Body of pancreas (tissue), 4 donors: ENCODE data around the gene ARHGAP44. TPM values are rescaled to one million over a fixed set of nuclear protein-coding genes. Genes with fewer than 3 reads are reported as not detected.

Experiments
- ATAC-seq: fragments of 150-250 bp; one replicate; pipeline ENCODE4 v1.9.1; 2016
- DNase-seq, 4 donors: peaks; one replicate each; pipeline ENCODE4 v3.0.0-alpha.2; 2019
- H3K27ac ChIP-seq, 4 donors: fragments of 200-600 bp; sonication (generic); 1 replicate in 3 of 4; 2 replicates in 1 of 4; pipeline versions ENCODE4 v1.5.1 to v1.6.1; 2016 to 2019; ENCODE audit warnings: mild to moderate bottlenecking in 1 of 4, mixed read lengths in 1 of 4, moderate library complexity in 1 of 4
- H3K27me3 ChIP-seq, 2 donors: fragments of 200-600 bp; sonication (generic); one replicate each; pipeline ENCODE4 v1.6.0; 2016; ENCODE audit warnings: mild to moderate bottlenecking in 1 of 2
- H3K36me3 ChIP-seq, 2 donors: fragments of 200-600 bp; sonication (generic); replicated peaks in 1 of 2; 2 replicates each; pipeline ENCODE4 v1.5.1; 2016; ENCODE audit warnings: low read depth in 2 of 2; ENCODE audit not compliant: insufficient read depth in 1 of 2
- H3K4me1 ChIP-seq: fragments of 200-600 bp; sonication (generic); one replicate; pipeline ENCODE4 v1.6.0; 2016
- H3K4me3 ChIP-seq, 2 donors: fragments of 200-600 bp; sonication (generic); 1 replicate in 1 of 2; 2 replicates in 1 of 2; pipeline ENCODE4 v1.5.1; 2016 to 2019
- H3K9me3 ChIP-seq, 3 donors: fragments of 200-600 bp; sonication (generic); 1 replicate in 2 of 3; 2 replicates in 1 of 3; pipeline ENCODE4 v1.5.1; 2016
- POLR2A ChIP-seq, 3 donors: fragments of 450-650 bp; IDR thresholded peaks; one replicate each; pipeline ENCODE4 v1.6.1; 2016; ENCODE audit warnings: antibody characterized with exemption in 3 of 3, mild to moderate bottlenecking in 2 of 3
- WGBS, 2 donors: methylation state at CpG; one replicate each; pipeline ENCODE4 v1.1.5; 2017; 5-methylcytosine and 5-hydroxymethylcytosine counted together
- intact Hi-C: fragments of 100-400 bp; cut with DNase I; formaldehyde crosslinking; loops from one replicate; pipeline ENCODE4 v1.15.1; 2023
- total RNA-seq, 2 donors: library from RNA; depleted of rRNA; stranded (reverse); fragments of >200 nt; gene quantifications; one replicate each; pipeline ENCODE4 v1.1.0, GENCODE V29; 2016
- TF ChIP-seq, protein P1 (sequence below), 7 experiments: fragments of 450-650 bp in 4 of 7; fragments of 200-600 bp in 3 of 7; sonication (generic) in 3 of 7; IDR thresholded peaks; one replicate each; pipeline ENCODE4 v1.5.1; 2016 to 2019; ENCODE audit warnings: antibody characterized with exemption in 7 of 7

Gene ARHGAP44
- total RNA-seq, 2 donors from 2014 or later: 5.7 to 6.3 TPM

DNA sequence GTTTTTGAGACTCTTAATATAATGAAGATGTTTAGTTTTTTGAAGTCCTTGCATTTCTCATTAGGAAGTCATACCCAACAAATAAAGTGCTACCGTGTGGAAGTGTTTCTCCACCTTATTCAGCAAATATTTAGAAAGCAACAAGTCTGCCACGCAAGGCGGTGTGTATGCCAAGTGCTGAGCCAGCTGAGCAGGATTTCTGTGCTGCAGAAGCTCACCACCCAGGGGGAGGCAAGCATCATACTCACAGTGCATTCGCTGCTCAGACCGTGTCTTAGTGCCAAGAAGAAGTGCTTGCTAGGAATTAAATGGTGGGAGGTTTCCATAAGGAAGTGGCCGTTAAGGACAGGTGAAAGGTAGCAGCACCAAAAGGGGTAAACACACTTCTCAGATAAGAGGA is 111.2 kb downstream of the ARHGAP44 start:
- no peak for DNase-seq
- no peak for TF ChIP-seq POLR2A (IDR thresholded peaks at IDR 0.05)
- TF ChIP-seq, protein P1, sequence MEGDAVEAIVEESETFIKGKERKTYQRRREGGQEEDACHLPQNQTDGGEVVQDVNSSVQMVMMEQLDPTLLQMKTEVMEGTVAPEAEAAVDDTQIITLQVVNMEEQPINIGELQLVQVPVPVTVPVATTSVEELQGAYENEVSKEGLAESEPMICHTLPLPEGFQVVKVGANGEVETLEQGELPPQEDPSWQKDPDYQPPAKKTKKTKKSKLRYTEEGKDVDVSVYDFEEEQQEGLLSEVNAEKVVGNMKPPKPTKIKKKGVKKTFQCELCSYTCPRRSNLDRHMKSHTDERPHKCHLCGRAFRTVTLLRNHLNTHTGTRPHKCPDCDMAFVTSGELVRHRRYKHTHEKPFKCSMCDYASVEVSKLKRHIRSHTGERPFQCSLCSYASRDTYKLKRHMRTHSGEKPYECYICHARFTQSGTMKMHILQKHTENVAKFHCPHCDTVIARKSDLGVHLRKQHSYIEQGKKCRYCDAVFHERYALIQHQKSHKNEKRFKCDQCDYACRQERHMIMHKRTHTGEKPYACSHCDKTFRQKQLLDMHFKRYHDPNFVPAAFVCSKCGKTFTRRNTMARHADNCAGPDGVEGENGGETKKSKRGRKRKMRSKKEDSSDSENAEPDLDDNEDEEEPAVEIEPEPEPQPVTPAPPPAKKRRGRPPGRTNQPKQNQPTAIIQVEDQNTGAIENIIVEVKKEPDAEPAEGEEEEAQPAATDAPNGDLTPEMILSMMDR (IDR thresholded peaks at IDR 0.05): no peak
- intact Hi-C loops: no loop called here
- Histone ChIP-seq H3K36me3 (no peaks in the 10 kb centered on the region), H3K4me3 (no peak overlapping the region), H3K27me3 (no peaks in the 10 kb centered on the region), H3K27ac (no peak overlapping the region), H3K4me1 (no peaks in the 10 kb centered on the region), H3K9me3 (no peaks in the 10 kb centered on the region)
- ATAC-seq: no peak
- 84 to 90% methylated on average over 6 of the region's 6 CpGs for WGBS, 2 donors

DNA sequence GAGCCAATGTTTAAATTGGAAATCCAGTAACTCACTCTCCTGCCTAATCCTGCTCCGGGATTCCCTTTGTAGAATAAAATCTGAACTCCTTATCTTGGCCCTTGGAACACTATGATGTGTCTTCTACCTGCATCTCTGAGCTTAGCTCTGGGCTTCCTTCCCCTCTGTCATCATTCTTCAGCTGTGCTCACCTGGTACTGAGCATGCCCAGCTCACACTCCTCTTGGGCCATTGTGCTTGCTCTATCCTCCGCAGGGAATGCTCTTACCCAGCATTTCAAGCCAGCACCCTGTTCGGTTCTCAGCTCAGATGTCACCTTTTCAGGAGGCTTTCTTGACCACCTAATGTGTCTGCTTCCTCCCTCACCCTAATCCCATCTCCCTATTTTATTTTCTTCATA is 112.7 kb downstream of the ARHGAP44 start:
- intact Hi-C loops: no loop called here
- Histone ChIP-seq H3K36me3 (no peaks in the 10 kb centered on the region), H3K4me1 (no peaks in the 10 kb centered on the region), H3K27ac (no peak overlapping the region), H3K4me3 (no peak overlapping the region), H3K27me3 (no peaks in the 10 kb centered on the region), H3K9me3 (no peaks in the 10 kb centered on the region)
- ATAC-seq (no peak), DNase-seq (no peak)
- WGBS, 2 donors: 92 to 95% methylated on average over 3 of the region's 3 CpGs
- TF ChIP-seq POLR2A (IDR thresholded peaks at IDR 0.05): no peak
- TF ChIP-seq, protein P1 (IDR thresholded peaks at IDR 0.05): no peak

DNA sequence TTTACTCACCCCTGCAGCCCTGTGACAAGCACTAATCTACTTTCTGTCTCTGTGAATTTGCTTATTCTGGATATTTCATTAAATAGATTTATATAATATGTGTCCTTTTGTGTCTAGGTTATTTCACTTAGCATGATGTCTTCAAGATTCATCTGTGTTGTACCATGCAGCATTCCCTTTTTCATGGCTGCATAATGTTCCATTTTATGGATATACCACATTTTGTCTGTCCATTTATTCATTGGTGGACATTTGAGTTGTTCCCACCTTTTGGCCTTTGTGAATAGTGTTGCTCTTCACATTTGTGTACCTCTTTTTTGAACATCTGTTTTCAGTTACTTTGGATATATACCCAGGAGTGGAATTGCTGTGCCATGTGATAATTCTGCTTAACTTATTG is 118.2 kb downstream of the ARHGAP44 start:
- H3K4me3 ChIP-seq: no peak overlapping the region
- intact Hi-C loops: no loop called here

DNA sequence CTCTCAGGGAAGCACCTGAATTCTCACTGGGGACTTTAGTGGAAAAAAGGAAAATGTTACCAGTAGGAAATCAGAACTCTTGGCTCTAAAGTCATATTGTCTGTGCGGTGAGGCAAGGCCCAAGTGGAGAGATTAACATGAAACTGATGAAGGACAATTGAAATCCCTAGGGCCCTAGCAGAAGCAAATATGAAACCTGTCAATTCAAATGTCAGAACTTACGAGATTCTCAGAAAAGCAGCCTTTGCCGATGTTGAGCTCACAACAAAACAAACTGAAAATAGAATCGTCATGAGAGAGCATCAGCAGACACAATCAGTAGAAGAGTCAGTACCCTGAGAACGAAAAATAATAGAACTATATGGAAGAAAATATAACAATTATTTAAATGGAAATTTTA is 119.7 kb downstream of the ARHGAP44 start:
- no peaks in the 10 kb centered on the region for H3K36me3 ChIP-seq
- intact Hi-C loops: no loop called here
- H3K27ac ChIP-seq: no peak overlapping the region
- H3K27me3 ChIP-seq: no peaks in the 10 kb centered on the region
- WGBS, 2 donors: 87 to 91% methylated on average over 5 of the region's 5 CpGs
- H3K4me1 ChIP-seq: no peaks in the 10 kb centered on the region
- DNase-seq (no peak), ATAC-seq (no peak)
- no peaks in the 10 kb centered on the region for H3K9me3 ChIP-seq
- TF ChIP-seq, protein P1 (IDR thresholded peaks at IDR 0.05): no peak
- no peak for TF ChIP-seq POLR2A (IDR thresholded peaks at IDR 0.05)
- no peak overlapping the region for H3K4me3 ChIP-seq

More for the DNA sequence above, 118.2 kb downstream of the ARHGAP44 start:
- DNase-seq: no peak
- no peaks in the 10 kb centered on the region for H3K4me1 ChIP-seq
- no peak for ATAC-seq
- no peaks in the 10 kb centered on the region for H3K27me3 ChIP-seq
- no peaks in the 10 kb centered on the region for H3K9me3 ChIP-seq
- no peak for TF ChIP-seq POLR2A (IDR thresholded peaks at IDR 0.05)
- TF ChIP-seq, protein P1 (IDR thresholded peaks at IDR 0.05): no peak
- no peak overlapping the region for H3K27ac ChIP-seq
- no peaks in the 10 kb centered on the region for H3K36me3 ChIP-seq

DNA sequence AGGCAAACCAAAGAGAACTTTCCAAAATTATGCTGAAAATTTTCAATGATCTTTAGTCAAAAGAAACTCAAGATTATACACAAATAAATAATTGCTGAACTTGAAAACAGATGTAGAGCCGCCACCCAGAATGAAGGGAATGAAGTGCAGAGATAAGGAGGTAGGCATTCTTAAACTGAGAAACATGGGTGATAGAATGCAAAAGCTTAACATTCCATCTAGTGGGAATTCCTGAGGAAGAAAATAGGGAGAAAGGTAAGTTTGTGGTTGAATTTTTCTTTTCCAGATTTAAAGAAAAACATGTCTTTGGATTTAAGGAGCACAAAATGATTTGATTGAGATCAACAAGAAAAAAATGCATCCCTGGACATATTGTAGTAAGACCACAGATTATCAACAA is 120.2 kb downstream of the ARHGAP44 start:
- no peak for DNase-seq
- no peak overlapping the region for H3K27ac ChIP-seq
- no peaks in the 10 kb centered on the region for H3K4me1 ChIP-seq
- ATAC-seq: no peak
- no peaks in the 10 kb centered on the region for H3K36me3 ChIP-seq
- intact Hi-C loops: no loop called here
- H3K9me3 ChIP-seq: no peaks in the 10 kb centered on the region
- no peak overlapping the region for H3K4me3 ChIP-seq
- TF ChIP-seq, protein P1 (IDR thresholded peaks at IDR 0.05): no peak
- TF ChIP-seq POLR2A (IDR thresholded peaks at IDR 0.05): no peak
- 86 to 93% methylated on average over 1 of the region's 1 CpG for WGBS, 2 donors
- no peaks in the 10 kb centered on the region for H3K27me3 ChIP-seq
